G401.6 (cell line): ENCODE measurements around the gene PCDHB8.
"Not testable (repeated sequence)": the region's sequence is repeated elsewhere in the genome, so short reads cannot be mapped to it uniquely, and the experiment has no call there.

Experiments used
- FAIRE-seq: peaks from 2 replicates; lab custom pipeline; 2012; peaks lifted over from hg19 to GRCh38; lab: Jason Lieb, UNC

Gene PCDHB8

GRCh38 chr5:141177577-141178191 lies at the start of gene PCDHB8:
PCDHB8 (plus strand) TSS chr5:141177790; CDS start chr5:141178035, 245 bp downstream.
- FAIRE-seq, result not testable (repeated sequence)

- no peak for FAIRE-seq
Measured at GRCh38 chr5:141135030-141135717, 42.4 kb upstream of the PCDHB8 start, which contains the start of gene PCDHB5. PCDHB5 (plus strand) TSS chr5:141135206; CDS start chr5:141135435, 229 bp downstream.

DNA sequence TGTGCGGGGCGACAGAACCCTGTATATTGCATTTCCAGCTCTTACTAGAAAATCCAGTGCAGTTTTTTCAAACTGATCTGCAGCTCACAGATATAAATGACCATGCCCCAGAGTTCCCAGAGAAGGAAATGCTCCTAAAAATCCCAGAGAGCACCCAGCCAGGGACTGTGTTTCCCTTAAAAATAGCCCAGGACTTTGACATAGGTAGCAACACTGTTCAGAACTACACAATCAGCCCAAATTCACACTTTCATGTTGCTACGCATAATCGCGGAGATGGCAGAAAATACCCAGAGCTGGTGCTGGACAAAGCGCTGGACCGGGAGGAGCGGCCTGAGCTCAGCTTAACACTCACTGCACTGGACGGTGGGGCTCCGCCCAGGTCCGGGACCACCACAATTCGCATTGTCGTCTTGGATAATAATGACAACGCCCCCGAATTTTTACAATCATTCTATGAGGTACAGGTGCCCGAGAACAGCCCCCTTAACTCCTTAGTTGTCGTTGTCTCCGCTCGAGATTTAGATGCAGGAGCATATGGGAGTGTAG lies 41.8 kb upstream of the PCDHB8 start:
- no peak for FAIRE-seq

GRCh38 chr5:141137346-141137745 lies 40.2 kb upstream of the PCDHB8 start:
- not testable (repeated sequence) for FAIRE-seq

DNA sequence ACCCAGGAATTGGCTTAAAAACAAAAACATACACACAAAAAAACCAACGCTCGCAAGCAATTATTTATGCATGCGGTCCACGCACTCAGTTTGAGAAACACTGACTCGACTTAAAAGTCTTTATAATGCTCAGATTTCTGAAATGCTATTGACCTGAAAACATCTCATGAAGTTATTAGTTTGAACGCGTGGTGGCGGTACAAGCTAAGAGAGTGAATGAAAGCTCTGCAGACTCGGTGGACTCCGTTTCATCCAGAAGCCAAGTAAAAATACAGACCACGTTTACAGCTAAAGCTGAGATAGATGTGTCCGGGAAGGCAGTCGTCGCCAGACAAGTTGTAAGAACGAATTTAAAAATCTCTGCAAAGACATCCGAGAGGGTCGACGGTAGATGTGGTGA lies 27.8 kb upstream of the PCDHB8 start, which contains the start of gene PCDHB6:
Gene PCDHB6, plus strand, starts transcription at position 246 of the 400 bp plus-strand sequence. CDS start 201 bp downstream, outside the sequence.
- no peak for FAIRE-seq

DNA sequence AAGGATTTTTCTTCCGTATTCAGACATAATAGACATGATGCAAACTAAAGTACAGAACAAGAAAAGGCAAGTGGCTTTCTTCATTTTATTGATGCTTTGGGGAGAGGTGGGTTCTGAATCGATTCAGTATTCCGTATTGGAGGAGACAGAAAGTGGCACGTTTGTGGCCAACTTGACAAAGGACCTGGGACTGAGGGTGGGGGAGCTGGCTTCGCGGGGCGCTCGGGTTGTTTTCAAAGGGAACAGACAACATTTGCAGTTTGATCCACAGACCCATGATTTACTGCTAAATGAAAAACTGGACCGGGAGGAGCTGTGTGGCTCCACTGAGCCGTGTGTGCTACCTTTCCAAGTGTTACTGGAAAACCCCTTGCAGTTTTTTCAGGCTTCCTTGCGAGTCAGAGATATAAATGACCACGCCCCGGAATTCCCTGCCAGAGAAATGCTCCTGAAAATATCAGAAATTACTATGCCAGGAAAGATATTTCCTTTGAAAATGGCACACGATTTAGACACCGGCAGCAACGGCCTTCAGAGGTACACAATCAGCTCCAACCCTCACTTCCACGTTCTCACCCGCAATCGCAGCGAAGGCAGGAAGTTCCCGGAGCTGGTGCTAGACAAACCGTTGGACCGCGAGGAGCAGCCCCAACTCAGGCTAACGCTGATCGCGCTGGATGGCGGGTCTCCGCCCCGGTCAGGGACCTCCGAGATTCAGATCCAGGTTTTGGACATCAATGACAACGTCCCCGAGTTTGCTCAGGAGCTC lies 27.2 kb upstream of the PCDHB8 start:
- no peak for FAIRE-seq

- FAIRE-seq, result no peak
Measured at GRCh38 chr5:141150993-141151325, 26.6 kb upstream of the PCDHB8 start.

DNA sequence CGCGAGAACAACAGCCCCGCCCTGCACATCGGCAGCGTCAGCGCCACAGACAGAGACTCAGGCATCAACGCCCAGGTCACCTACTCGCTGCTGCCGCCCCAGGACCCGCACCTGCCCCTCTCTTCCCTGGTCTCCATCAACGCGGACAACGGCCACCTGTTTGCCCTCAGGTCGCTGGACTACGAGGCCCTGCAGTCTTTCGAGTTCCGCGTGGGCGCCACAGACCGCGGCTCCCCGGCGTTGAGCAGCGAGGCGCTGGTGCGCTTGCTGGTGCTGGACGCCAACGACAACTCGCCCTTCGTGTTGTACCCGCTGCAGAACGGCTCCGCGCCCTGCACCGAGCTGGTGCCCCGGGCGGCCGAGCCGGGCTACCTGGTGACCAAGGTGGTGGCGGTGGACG lies 26.0 kb upstream of the PCDHB8 start:
- FAIRE-seq, result not testable (repeated sequence)

GRCh38 chr5:141152096-141152495 lies 25.5 kb upstream of the PCDHB8 start:
- not testable (repeated sequence) for FAIRE-seq

DNA sequence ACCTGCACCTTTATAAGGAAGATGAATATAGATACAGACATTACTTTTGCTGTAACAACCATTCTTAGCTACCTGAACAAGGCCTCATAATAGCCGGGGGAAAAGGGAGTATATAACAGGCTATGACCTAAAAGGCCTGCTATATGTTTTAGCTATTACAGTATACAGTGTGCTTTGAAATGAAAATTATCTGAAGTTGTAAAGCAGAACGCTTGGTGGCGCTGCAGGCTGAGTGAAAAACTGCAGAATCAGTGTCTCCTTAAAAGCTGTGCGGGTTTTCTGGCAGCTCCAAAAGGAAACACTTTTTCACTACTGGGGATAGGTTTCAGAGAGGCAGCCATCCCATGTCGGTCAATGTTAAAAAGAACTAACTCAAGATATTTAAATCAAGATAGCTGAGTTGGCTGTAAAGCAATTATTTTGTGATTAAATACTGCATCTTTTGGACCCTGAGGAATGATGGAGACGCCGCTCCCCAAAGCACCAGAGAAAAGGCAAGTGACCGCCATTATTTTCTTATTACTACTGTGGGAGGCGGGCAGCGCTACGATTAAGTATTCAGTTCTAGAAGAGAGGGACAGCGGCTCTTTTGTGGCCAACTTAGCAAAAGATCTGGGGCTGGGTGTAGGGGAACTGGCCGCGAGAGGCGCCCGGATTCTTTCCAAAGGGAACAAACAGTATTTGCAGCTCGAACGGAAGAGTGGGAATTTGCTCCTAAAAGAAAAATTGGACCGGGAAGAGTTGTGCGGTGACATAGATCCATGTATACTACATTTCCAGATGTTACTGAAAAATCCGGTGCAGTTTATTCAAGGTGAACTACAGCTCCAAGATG lies 21.8 kb upstream of the PCDHB8 start:
- no peak for FAIRE-seq

GRCh38 chr5:141157356-141157755 lies 20.2 kb upstream of the PCDHB8 start:
- not testable (repeated sequence) for FAIRE-seq

- not testable (repeated sequence) for FAIRE-seq
Measured at GRCh38 chr5:141157901-141158300, 19.7 kb upstream of the PCDHB8 start.

DNA sequence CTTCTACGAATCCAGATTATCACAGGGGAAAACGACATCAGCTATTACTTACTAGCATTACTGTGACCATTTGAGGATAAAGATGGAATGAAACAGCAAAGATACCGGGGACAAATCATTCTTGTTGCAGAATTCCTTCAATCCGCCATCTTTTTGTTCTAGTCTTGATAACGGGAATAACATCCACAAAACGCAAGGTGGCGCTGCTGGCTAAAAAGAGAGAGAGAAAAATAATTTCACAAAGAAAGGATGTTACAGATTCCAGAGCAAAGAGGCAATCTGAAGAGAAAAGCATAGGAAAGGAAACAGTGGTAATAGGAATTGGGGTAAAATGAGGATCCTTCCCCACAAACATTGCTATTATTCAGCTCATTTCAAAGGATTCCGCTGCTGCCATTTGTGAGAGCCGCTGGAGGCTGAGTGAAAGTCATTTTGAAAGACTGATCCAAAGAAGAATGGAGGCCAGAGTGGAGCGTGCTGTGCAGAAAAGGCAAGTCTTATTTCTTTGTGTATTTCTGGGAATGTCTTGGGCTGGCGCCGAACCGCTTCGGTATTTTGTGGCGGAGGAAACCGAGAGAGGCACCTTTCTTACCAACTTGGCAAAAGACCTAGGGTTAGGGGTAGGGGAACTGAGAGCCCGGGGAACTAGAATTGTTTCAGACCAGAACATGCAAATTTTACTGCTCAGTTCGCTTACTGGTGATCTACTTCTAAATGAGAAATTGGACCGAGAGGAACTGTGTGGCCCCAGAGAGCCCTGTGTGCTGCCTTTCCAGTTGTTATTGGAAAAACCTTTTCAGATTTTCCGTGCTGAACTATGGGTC lies 5.0 kb upstream of the PCDHB8 start, which contains the start of gene PCDHB7:
Gene PCDHB7, plus strand, starts transcription at position 264 of the 824 bp plus-strand sequence. Its CDS starts 192 bp downstream, at position 456.
- FAIRE-seq, result peak; percentile 71

DNA sequence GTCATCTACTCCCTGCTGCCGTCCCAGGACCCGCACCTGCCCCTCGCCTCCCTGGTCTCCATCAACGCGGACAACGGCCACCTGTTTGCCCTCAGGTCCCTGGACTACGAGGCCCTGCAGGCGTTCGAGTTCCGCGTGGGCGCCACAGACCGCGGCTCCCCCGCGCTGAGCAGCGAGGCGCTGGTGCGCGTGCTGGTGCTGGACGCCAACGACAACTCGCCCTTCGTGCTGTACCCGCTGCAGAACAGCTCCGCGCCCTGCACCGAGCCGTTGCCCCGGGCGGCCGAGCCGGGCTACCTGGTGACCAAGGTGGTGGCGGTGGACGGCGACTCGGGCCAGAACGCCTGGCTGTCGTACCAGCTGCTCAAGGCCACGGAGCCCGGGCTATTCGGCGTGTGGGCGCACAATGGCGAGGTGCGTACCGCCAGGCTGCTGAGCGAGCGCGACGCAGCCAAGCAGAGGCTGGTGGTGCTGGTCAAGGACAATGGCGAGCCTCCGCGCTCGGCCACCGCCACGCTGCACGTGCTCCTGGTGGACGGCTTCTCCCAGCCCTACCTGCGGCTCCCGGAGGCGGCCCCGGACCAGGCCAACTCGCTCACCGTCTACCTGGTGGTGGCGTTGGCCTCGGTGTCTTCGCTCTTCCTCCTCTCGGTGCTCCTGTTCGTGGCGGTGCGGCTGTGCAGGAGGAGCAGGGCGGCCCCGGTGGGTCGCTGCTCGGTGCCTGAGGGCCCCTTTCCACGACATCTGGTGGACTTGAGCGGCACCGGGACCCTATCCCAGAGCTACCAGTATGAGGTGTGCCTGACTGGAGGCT lies 3.1 kb upstream of the PCDHB8 start:
- FAIRE-seq, result not testable (repeated sequence)

- no peak for FAIRE-seq
Measured at GRCh38 chr5:141175933-141176332, 1.7 kb upstream of the PCDHB8 start.

DNA sequence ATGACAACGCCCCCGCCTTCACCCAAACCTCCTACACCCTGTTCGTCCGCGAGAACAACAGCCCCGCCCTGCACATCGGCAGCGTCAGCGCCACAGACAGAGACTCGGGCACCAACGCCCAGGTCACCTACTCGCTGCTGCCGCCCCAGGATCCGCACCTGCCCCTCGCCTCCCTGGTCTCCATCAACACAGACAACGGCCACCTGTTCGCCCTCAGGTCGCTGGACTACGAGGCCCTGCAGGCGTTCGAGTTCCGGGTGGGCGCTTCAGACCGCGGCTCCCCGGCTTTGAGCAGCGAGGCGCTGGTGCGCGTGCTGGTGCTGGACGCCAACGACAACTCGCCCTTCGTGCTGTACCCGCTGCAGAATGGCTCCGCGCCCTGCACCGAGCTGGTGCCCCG lies 1.8 kb downstream of the PCDHB8 start:
- FAIRE-seq, result not testable (repeated sequence)

- not testable (repeated sequence) for FAIRE-seq
Measured at GRCh38 chr5:141179876-141180275, 2.3 kb downstream of the PCDHB8 start.

DNA sequence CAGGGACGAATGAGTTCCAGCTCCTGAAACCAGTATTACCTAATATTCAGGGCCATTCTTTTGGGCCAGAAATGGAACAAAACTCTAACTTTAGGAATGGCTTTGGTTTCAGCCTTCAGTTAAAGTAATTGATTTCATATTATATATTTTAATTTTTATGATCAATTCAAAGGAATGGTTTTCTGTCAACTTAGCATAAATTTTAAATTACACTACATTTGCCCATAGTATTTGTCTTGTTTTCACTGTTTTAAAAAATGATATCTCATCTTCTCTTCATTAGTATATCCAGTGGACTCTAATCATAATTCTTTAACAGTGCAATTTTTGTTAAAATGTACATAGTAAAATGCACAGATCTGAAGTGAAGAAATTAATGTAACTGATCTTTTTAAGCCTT lies 2.7 kb downstream of the PCDHB8 start:
- FAIRE-seq, result no peak

DNA sequence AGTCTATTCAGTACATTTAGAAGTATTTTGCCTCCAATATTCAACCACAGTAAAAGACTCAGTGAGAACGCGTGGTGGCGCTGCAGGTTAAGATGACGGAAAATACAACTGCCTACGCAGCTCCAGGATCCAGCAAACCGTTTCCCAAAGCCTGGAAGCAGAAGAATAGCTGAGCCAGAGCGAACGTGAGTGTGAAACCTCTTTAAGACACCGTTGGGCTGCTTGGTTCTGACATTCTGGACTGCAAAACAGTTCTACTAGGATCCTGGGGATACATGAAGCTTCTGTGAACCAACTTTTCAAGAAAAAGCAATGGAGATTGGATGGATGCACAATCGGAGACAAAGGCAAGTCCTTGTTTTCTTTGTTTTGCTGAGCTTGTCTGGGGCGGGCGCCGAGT lies 4.7 kb downstream of the PCDHB8 start, which contains the start of gene PCDHB16:
Gene PCDHB16, plus strand, starts transcription at position 140 of the 400 bp plus-strand sequence. Its CDS starts 173 bp downstream, at position 313.
- FAIRE-seq, result no peak
